Measurements from ENCODE around the gene HYCC2. TPM values are rescaled to one million over a fixed set of nuclear protein-coding genes. Genes with fewer than 3 reads are reported as not detected.

The HYCC2 gene
- polyA plus RNA-seq, 5 donors, result 8.8 to 19.3 (median 13.5) TPM

Other genes starting within 250 kb of the HYCC2 start
- gene CLK1, start 207.0 kb downstream of the HYCC2 start, polyA plus RNA-seq (ENCODE audit: insufficient read depth in 1 of 5, insufficient read length in 5 of 5, low replicate concordance in 1 of 5), result 100 to 1,000 TPM; 273 to 431 (median 361) TPM
- gene PPIL3, start 182.6 kb downstream of the HYCC2 start, polyA plus RNA-seq (ENCODE audit: insufficient read depth in 1 of 5, insufficient read length in 5 of 5, low replicate concordance in 1 of 5), result 100 to 1,000 TPM in 1 of 5 donors, 10 to 100 TPM in 4; 62.6 to 120 (median 82.2) TPM
- 10 to 100 TPM; 27.3 to 36.2 (median 30.8) TPM for gene NIF3L1, start 182.3 kb downstream of the HYCC2 start, polyA plus RNA-seq (ENCODE audit: insufficient read depth in 1 of 5, insufficient read length in 5 of 5, low replicate concordance in 1 of 5)
- gene ORC2, start 108.0 kb downstream of the HYCC2 start, polyA plus RNA-seq (ENCODE audit: insufficient read depth in 1 of 5, insufficient read length in 5 of 5, low replicate concordance in 1 of 5), result 10 to 100 TPM; 24.3 to 45.5 (median 39.9) TPM
- gene NDUFB3, start 330 bp upstream of the HYCC2 start, polyA plus RNA-seq (ENCODE audit: insufficient read depth in 1 of 5, insufficient read length in 5 of 5, low replicate concordance in 1 of 5), result 10 to 100 TPM; 59.7 to 84.1 (median 70.5) TPM
- 10 to 100 TPM; 71.2 to 99.7 (median 94.8) TPM for gene CFLAR, start 44.5 kb upstream of the HYCC2 start, polyA plus RNA-seq (ENCODE audit: insufficient read depth in 1 of 5, insufficient read length in 5 of 5, low replicate concordance in 1 of 5)
- gene CASP10, start 111.5 kb upstream of the HYCC2 start, polyA plus RNA-seq (ENCODE audit: insufficient read depth in 1 of 5, insufficient read length in 5 of 5, low replicate concordance in 1 of 5), result 10 to 100 TPM in 4 of 5 donors, 1 to 10 TPM in 1; 9.7 to 19.7 (median 16.2) TPM
- gene CASP8, start 188.9 kb upstream of the HYCC2 start, polyA plus RNA-seq (ENCODE audit: insufficient read depth in 1 of 5, insufficient read length in 5 of 5, low replicate concordance in 1 of 5), result 10 to 100 TPM; 16.4 to 23.3 (median 21.7) TPM